NT2/D1 (cell line): ENCODE results near the gene TOP2B.

ENCODE experiments used
- SUZ12 ChIP-seq: IDR thresholded peaks from 2 replicates; pipeline ENCODE4 v1.6.1; 2011; ENCODE audit not compliant: insufficient read length, insufficient read depth; ENCODE audit errors: extremely low read depth
- YY1 ChIP-seq: IDR thresholded peaks from 2 replicates; pipeline ENCODE4 v1.6.1; 2011; ENCODE audit not compliant: insufficient read length, insufficient read depth
- ZNF274 ChIP-seq: IDR thresholded peaks from 2 replicates; pipeline ENCODE4 v1.6.1; 2011; ENCODE audit warnings: mild to moderate bottlenecking, low read depth, low read length

GRCh38 chr3:25635038-25635437 lies 29.7 kb downstream of the TOP2B start:
- no peak for TF ChIP-seq YY1
- TF ChIP-seq SUZ12: no peak
- no peak for TF ChIP-seq ZNF274
